HG02798 (cell line): Measurements from ENCODE around the gene LINGO4.

Experiments used
- ATAC-seq: cut with Tn5 transposase; IDR thresholded peaks from one replicate; pipeline ENCODE4 v1.9.1; 2021; ENCODE audit warnings: mild to moderate bottlenecking; ENCODE audit not compliant: unreplicated experiment, poor library complexity

The LINGO4 gene

DNA sequence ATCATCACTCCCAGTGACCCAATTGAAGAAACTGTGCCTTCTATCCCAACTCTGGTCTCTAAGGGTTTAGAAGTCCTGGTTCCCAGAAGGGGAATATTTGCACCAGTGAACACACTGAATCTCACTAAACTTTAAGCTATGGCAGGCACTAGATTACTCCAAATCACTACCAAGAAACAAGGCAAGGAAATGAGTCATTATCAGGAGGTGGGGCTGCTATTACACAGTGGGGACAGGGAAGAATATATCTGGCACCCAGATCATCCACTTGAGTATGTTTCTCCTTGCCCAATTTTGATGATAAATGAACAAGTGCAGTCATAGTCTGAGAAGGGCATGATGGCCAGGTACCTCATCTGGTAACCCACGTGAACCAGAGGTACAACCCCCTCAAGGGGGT, 48.9 kb downstream of the LINGO4 start:
- no peak for ATAC-seq
